ENCODE results near the gene CDX2. TPM values are rescaled to one million over a fixed set of nuclear protein-coding genes. Genes with fewer than 3 reads are reported as not detected.

CDX2 gene
- total and polyA plus RNA-seq, 10 of the 15 experiments (the other 5 are each of a cell fraction or from before 2014, with no cell fraction given), result 0.15 TPM; not detected in 9

GRCh38 chr13:27971776-27972477 is 2.8 kb upstream of the CDX2 start (continued):
- TF ChIP-seq NFXL1 (IDR thresholded peaks at IDR 0.05; ENCODE audit: borderline replicate concordance), result no peak
- TF ChIP-seq POU2F2 (IDR thresholded peaks at IDR 0.05; ENCODE audit: borderline replicate concordance, low read depth, low read length), result no peak
- TF ChIP-seq, protein P1, sequence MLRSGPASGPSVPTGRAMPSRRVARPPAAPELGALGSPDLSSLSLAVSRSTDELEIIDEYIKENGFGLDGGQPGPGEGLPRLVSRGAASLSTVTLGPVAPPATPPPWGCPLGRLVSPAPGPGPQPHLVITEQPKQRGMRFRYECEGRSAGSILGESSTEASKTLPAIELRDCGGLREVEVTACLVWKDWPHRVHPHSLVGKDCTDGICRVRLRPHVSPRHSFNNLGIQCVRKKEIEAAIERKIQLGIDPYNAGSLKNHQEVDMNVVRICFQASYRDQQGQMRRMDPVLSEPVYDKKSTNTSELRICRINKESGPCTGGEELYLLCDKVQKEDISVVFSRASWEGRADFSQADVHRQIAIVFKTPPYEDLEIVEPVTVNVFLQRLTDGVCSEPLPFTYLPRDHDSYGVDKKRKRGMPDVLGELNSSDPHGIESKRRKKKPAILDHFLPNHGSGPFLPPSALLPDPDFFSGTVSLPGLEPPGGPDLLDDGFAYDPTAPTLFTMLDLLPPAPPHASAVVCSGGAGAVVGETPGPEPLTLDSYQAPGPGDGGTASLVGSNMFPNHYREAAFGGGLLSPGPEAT (IDR thresholded peaks at IDR 0.05; ENCODE audit: low read depth), result no peak
- no peak for TF ChIP-seq HDGF (IDR thresholded peaks at IDR 0.05)

DNA sequence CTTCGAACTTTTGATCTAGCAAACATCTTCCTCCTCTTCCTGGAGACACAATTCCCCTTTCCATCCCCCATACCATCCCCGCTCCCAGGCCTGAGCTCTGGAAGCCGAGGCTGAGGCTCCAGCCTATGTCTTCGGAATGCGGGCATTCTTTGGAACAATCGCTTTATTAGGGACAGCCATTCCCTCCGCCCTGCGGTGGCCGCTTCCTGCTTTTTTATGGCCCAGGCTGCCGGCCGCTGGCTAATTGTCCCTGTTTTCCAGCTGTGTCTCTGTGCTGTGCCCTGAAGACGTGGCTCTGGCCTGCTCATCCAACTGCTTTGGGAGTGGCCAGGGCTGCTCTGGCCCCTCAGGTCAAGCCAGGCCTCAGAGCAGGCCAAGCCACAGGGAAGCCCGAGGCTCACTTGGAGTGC is 2.1 kb upstream of the CDX2 start:
- Histone ChIP-seq H3K4me3 (no peak overlapping the region), H3K36me3 (ENCODE audit: control insufficient read depth in 2 of 2, insufficient read depth in 2 of 2, low read length in 1 of 2) (no peaks in the 10 kb centered on the region), H3K27ac (ENCODE audit: control insufficient read depth, insufficient read depth) (no peak overlapping the region), H3K9me3 (replicated peaks; ENCODE audit: control insufficient read depth, insufficient read depth, low read length) (no peaks in the 10 kb centered on the region), H4K20me1 (ENCODE audit: control insufficient read depth, insufficient read depth) (no peaks in the 10 kb centered on the region), H3K79me2 (ENCODE audit: control insufficient read depth, insufficient read depth, low read length) (no peaks in the 10 kb centered on the region), H3K4me2 (ENCODE audit: control insufficient read depth, insufficient read depth) (no peak overlapping the region), H3K9ac (ENCODE audit: control insufficient read depth, insufficient read depth, low read length) (no peak overlapping the region), H3K4me1 (ENCODE audit: control insufficient read depth, insufficient read depth, low read length) (no peaks in the 10 kb centered on the region), H3K27me3 (replicated peaks in 1 of 2; ENCODE audit: control insufficient read depth in 2 of 2, insufficient read depth in 2 of 2, low read length in 1 of 2) (peaks cover 20 to 34% of the 10 kb centered on the region in 2 experiments), H2AFZ (ENCODE audit: control insufficient read depth, low read depth, low read length) (no peak overlapping the region)
- intact Hi-C loops (cut with micrococcal nuclease; ENCODE audit: unreplicated experiment), result no loop called here
- BruUV-seq (replicated peaks), result no TSS peak
- ChIA-PET CTCF (interaction anchor here (0.9 to 1.1 kb wide), 2 partner anchors 12 to 141 kb away, joined by 3 read pairs; no protein-coding TSS in a partner anchor), POLR2A (no interaction called here), SMC1A (ENCODE audit: uncharacterized antibody, unreplicated experiment) (no interaction called here), RAD21 (ENCODE audit: unreplicated experiment) (no interaction called here)
- TF ChIP-seq E4F1 (IDR thresholded peaks at IDR 0.05; ENCODE audit: borderline replicate concordance, partially characterized antibody) (no peak), SRF (IDR thresholded peaks at IDR 0.05; ENCODE audit: low read depth in 2 of 2, low read length in 2 of 2) (no peak), SMC3 (IDR thresholded peaks at IDR 0.05; ENCODE audit: borderline replicate concordance, low read length) (no peak), SREBF1 (IDR thresholded peaks at IDR 0.05; ENCODE audit: low read length) (no peak), ESRRA (IDR thresholded peaks at IDR 0.05; ENCODE audit: low read length) (no peak), PAX5 (IDR thresholded peaks at IDR 0.05; ENCODE audit: borderline replicate concordance, low read depth, low read length) (no peak), JUND (IDR thresholded peaks at IDR 0.05; ENCODE audit: low read depth, low read length) (no peak), CHD1 (IDR thresholded peaks at IDR 0.05; ENCODE audit: low read depth, low read length) (no peak), CHD2 (IDR thresholded peaks at IDR 0.05; ENCODE audit: borderline replicate concordance, low read depth, low read length) (no peak), GATAD2B (conservative IDR thresholded peaks at IDR 0.05; ENCODE audit: low read depth) (no peak)
- TF ChIP-seq, protein P2, sequence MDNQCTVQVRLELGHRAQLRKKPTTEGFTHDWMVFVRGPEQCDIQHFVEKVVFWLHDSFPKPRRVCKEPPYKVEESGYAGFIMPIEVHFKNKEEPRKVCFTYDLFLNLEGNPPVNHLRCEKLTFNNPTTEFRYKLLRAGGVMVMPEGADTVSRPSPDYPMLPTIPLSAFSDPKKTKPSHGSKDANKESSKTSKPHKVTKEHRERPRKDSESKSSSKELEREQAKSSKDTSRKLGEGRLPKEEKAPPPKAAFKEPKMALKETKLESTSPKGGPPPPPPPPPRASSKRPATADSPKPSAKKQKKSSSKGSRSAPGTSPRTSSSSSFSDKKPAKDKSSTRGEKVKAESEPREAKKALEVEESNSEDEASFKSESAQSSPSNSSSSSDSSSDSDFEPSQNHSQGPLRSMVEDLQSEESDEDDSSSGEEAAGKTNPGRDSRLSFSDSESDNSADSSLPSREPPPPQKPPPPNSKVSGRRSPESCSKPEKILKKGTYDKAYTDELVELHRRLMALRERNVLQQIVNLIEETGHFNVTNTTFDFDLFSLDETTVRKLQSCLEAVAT (IDR thresholded peaks at IDR 0.05), result no peak
- in situ Hi-C loops (cut with MboI), result no loop called here
- DNase-seq (ENCODE audit: low read depth, low spot score) (no peak), FAIRE-seq (no peak), ATAC-seq (no peak)
- 56% methylated on average over 13 of the region's 13 CpGs for WGBS (ENCODE audit: insufficient coverage, insufficient replicate concordance, low lambda C conversion rate, missing lambda C conversion rate)

Data from GM12878 (cell line).